Parathyroid adenoma (tissue), 2 donors: ENCODE measurements around the gene DNAJC28.

Source experiments
- H2AFZ ChIP-seq: fragments of 300-600 bp; sonication (generic); one replicate; pipeline ENCODE4 v1.7.0; 2017; ENCODE audit warnings: antibody characterized with exemption, mild to moderate bottlenecking
- H3K27ac ChIP-seq: fragments of 300-600 bp; sonication (generic); one replicate; pipeline ENCODE4 v1.7.0; 2017
- H3K27me3 ChIP-seq: fragments of 300-600 bp; sonication (generic); one replicate; pipeline ENCODE4 v1.7.0; 2017; ENCODE audit warnings: low read length; ENCODE audit not compliant: control insufficient read depth, insufficient read depth
- H3K36me3 ChIP-seq: fragments of 300-600 bp; sonication (generic); one replicate; pipeline ENCODE4 v1.7.0; 2017; ENCODE audit warnings: low read length; ENCODE audit not compliant: control insufficient read depth, insufficient read depth
- H3K4me1 ChIP-seq: fragments of 300-600 bp; sonication (generic); one replicate; pipeline ENCODE4 v1.7.0; 2017; ENCODE audit warnings: control low read depth
- H3K4me2 ChIP-seq: fragments of 300-600 bp; sonication (generic); one replicate; pipeline ENCODE4 v1.7.0; 2017; ENCODE audit warnings: low read length
- H3K4me3 ChIP-seq: fragments of 300-600 bp; sonication (generic); one replicate; pipeline ENCODE4 v1.7.0; 2017; ENCODE audit warnings: low read depth, low read length
- H3K79me2 ChIP-seq: fragments of 300-600 bp; sonication (generic); one replicate; pipeline ENCODE4 v1.7.0; 2017; ENCODE audit warnings: control low read depth
- H3K9ac ChIP-seq: fragments of 300-600 bp; sonication (generic); one replicate; pipeline ENCODE4 v1.7.0; 2017; ENCODE audit warnings: mild to moderate bottlenecking
- H3K9me3 ChIP-seq: fragments of 300-600 bp; sonication (generic); one replicate; pipeline ENCODE4 v1.7.0; 2017; ENCODE audit warnings: low read length; ENCODE audit not compliant: control insufficient read depth
- TF ChIP-seq, protein P1 (sequence below): fragments of 300-600 bp; sonication (generic); IDR thresholded peaks from one replicate; pipeline ENCODE4 v1.7.0; 2017; ENCODE audit warnings: antibody characterized with exemption, mild to moderate bottlenecking
- donor health status: primary hyperparathyroidism.

DNAJC28 gene

DNA sequence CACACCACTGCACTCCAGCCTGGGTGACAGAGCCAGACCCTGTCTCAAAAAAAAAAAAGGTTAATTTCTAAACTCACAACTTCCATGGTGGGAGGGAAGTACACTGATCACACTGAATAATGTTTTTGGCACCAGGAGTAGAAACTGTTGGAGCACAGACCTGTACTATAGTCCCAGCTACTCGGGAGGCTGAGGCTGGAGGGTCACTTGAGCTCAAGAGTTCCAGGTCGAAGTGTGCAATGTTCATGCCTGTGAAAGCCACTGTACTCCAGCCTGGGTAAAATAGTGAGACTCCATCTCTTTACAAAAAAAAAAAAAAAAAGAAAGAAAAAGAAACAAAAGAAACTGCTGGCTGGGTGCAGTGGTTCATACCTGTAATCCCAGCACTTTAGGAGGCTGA lies 47.0 kb downstream of the DNAJC28 start:
- H3K79me2 ChIP-seq = no peaks in the 10 kb centered on the region
- H3K27me3 ChIP-seq = no peaks in the 10 kb centered on the region
- H3K36me3 ChIP-seq = no peaks in the 10 kb centered on the region
- H3K4me3 ChIP-seq = no peak overlapping the region
- H3K4me1 ChIP-seq = no peaks in the 10 kb centered on the region
- H3K4me2 ChIP-seq = no peak overlapping the region
- no peaks in the 10 kb centered on the region for H3K9me3 ChIP-seq
- no peak overlapping the region for H3K27ac ChIP-seq
- TF ChIP-seq, protein P1, sequence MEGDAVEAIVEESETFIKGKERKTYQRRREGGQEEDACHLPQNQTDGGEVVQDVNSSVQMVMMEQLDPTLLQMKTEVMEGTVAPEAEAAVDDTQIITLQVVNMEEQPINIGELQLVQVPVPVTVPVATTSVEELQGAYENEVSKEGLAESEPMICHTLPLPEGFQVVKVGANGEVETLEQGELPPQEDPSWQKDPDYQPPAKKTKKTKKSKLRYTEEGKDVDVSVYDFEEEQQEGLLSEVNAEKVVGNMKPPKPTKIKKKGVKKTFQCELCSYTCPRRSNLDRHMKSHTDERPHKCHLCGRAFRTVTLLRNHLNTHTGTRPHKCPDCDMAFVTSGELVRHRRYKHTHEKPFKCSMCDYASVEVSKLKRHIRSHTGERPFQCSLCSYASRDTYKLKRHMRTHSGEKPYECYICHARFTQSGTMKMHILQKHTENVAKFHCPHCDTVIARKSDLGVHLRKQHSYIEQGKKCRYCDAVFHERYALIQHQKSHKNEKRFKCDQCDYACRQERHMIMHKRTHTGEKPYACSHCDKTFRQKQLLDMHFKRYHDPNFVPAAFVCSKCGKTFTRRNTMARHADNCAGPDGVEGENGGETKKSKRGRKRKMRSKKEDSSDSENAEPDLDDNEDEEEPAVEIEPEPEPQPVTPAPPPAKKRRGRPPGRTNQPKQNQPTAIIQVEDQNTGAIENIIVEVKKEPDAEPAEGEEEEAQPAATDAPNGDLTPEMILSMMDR = no peak
- no peak overlapping the region for H3K9ac ChIP-seq
- H2AFZ ChIP-seq = no peak overlapping the region

DNA sequence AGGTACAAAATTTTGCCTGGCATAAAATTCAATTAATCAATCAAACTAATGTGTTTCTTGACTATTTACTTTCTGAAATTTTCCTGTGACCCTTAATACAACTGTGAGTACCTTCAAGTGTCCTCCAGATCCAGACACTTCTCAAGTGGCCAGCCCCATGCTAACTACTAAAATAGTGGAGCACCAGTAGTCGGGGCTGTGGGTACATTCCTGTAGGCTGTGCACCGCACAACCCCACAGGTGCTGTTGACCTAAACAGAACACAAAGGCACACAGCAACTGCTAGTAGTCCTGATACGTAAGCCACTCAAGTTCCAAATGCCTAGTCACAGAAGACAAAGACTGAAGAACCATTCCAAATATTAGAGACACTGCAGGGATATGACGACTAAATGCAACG lies 48.3 kb downstream of the DNAJC28 start:
- H3K79me2 ChIP-seq = no peaks in the 10 kb centered on the region
- no peak overlapping the region for H3K9ac ChIP-seq
- H3K4me1 ChIP-seq = no peaks in the 10 kb centered on the region
- H2AFZ ChIP-seq = no peak overlapping the region
- no peaks in the 10 kb centered on the region for H3K27me3 ChIP-seq
- H3K9me3 ChIP-seq = no peaks in the 10 kb centered on the region
- no peak overlapping the region for H3K27ac ChIP-seq
- no peak overlapping the region for H3K4me3 ChIP-seq
- H3K36me3 ChIP-seq = no peaks in the 10 kb centered on the region
- no peak overlapping the region for H3K4me2 ChIP-seq
- TF ChIP-seq, protein P1 = no peak

- no peak overlapping the region for H3K27ac ChIP-seq
These were observed 49.7 kb downstream of the DNAJC28 start for GRCh38 chr21:33441489-33442477.

More at GRCh38 chr21:33441489-33442477, 49.7 kb downstream of the DNAJC28 start:
- Histone ChIP-seq H3K27me3 (no peaks in the 10 kb centered on the region), H3K9ac (no peak overlapping the region), H3K4me3 (no peak overlapping the region), H3K4me2 (no peak overlapping the region), H3K4me1 (no peaks in the 10 kb centered on the region), H3K36me3 (no peaks in the 10 kb centered on the region), H3K9me3 (no peaks in the 10 kb centered on the region), H3K79me2 (no peaks in the 10 kb centered on the region), H2AFZ (no peak overlapping the region)
- TF ChIP-seq, protein P1 = no peak
